NCI-H748 treated with DMSO at 0.1 percent for 48 hours (cell line): Measurements from ENCODE around the gene PRKAB1.

Source experiments
- DNase-seq: peaks from one replicate; lab custom pipeline; 2025; lab: John Stamatoyannopoulos, UW

Gene PRKAB1

DNA sequence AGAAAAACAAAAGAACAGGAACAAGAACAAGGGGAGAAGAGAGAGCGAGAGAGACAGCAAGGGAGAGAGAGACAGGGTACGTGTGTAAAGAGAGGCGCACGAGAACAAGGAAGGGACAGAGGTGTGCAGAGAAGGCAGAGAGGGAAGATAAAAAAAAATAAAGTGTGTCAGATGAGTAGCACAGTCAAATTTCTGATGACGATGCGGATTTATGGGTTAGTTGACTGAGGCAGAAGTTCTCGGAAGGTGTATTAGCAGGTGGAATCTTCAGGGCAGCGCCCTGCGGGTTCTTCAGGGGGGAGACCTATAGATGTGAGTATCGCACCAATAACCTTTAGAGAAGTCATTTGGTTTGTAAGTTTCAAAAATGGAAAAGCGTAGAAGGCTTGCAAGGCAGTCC, 44.8 kb downstream of the PRKAB1 start:
- no peak for DNase-seq

DNA sequence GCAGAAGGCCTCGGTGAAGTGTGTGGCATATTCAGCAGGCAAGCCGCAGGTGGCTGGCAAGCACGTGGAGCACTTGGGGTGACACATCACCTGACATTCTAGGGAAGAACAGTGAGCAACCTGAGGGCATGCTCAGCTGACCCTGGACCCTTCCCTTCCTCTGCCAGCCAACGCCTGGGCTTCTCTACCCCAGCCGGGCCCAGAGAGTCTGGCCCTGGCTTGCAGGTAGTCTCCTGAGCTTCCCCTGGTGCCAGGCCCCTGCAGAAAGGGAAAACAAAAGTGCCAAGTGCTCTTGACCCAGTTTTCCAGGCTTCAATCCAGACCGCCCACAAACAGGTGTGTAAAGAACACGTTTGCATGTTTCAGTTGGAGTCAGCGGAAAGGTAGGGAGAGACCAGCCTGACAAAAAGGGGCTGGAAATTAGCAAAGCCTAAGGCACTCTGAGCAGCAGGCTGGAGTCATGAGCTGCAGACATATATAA, 45.7 kb downstream of the PRKAB1 start:
- DNase-seq, result no peak

DNA sequence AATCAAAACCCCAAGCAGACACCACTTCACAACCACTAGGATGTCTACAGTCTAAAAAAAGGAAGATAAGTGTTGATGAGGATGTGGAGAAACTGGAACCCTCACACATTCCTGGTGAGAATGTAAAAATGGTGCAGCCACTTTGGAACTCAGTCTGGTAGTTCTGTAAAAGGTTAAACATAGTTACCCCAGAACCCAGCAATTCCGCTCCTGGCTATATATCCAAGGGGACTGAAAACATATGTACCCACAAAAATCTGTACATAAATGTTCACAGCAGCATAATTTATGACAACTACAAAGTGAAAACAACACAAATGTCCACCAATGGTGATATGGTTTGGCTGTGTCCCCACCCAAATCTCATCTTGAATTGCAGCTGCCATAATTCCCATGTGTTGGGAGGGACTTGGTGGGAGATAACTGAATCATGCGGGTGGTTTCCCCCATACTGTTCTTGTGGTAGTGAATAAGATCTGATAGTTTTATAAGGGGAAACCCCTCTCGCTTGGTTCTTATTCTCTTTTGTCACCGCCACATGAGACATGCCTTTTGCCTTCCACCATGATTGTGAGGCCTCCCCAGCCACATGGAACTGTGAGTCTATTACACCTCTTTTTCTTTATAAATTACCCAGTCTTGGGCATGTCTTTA, 46.8 kb downstream of the PRKAB1 start:
- no peak for DNase-seq

DNA sequence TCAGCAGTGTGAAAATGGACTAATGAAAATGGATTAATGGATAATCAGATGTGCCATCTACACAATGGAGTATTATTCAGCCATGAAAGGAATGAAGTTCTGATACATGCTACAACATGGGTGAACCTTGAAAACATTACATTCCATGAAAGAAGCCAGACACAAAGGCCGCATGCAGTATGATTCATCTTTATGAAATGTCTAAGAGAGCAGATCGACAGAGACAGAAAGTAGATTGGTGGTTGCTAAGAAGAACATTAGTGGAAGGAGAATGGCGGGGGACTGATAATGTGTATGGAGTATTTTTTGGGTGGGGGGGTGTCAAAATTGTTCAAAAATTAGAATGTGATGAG, 47.3 kb downstream of the PRKAB1 start:
- no peak for DNase-seq

DNA sequence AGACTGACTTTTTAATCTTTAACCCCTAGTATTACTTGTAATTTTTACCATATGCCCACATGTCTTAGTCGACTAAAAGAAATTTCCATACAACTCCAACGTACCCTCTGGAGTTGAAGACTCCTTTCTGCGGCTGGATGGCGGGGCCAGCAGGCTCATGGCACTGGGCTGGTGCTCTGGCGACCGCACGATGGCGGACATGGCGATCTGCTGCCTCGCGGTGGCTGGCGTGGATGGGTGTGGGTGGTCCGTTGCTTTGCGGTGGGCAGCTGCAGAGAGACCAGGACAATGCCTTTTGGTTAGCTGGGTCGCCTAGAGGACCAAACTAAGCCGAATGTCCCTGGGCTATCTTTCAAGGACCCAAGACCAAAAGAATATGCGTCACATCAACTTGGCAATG, 50.2 kb downstream of the PRKAB1 start:
- DNase-seq, result no peak

DNA sequence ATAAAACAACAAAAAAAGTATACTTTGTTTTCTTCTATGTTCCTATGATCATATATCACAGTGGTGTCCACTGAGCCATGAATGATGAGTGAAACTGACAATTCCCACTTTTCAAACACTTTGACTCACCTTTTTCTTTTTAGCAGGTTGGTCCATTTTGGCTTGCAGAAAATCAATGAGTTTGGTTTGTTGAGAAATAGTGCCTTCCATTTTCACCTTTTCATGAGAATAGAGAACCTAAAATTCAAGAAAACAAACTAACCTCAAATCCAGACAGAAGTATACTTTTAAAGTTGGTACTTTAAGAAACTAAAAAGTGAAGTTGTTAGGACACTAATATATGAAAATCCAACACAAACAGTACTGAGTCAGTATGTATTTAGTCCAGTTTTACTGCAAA, 52.4 kb downstream of the PRKAB1 start:
- no peak for DNase-seq

DNA sequence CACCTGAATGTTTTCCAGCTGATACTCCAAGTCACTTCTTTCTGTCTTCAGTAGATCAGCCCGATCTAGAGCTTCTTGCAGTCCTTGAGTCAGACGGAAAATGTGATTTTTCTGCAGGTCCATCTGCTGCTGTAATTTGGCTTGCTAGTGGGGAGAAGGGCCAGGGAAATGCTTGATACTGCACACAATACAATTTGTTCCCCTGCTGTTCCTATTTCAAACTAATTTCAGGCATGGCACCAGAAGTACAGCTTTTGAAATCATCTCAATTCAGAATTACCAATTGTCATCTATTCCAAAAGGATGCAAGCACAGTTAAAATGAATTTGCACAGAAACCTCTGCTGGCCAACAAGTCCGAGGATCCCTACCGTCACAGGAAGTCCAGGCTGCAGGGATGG, 53.4 kb downstream of the PRKAB1 start:
- no peak for DNase-seq

DNA sequence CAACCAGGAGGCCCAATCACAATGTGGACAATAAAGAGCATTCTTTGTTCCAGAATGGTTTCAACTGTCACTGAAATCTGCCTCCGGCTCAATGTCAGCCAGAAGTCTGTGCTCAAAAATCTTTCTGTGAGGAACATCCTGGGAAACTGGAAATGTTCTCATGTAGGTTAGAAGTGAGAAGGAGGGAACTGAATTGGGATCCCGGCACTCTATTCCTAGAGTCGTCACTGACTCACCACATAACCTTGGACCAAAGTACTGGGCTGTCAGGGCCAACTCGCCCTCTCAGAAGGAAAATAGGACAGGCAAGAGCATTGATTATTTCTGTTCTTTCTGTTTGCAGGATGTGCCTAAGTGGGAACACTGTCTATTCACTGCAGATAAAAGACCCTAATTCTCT, 57.6 kb downstream of the PRKAB1 start:
- no peak for DNase-seq

DNA sequence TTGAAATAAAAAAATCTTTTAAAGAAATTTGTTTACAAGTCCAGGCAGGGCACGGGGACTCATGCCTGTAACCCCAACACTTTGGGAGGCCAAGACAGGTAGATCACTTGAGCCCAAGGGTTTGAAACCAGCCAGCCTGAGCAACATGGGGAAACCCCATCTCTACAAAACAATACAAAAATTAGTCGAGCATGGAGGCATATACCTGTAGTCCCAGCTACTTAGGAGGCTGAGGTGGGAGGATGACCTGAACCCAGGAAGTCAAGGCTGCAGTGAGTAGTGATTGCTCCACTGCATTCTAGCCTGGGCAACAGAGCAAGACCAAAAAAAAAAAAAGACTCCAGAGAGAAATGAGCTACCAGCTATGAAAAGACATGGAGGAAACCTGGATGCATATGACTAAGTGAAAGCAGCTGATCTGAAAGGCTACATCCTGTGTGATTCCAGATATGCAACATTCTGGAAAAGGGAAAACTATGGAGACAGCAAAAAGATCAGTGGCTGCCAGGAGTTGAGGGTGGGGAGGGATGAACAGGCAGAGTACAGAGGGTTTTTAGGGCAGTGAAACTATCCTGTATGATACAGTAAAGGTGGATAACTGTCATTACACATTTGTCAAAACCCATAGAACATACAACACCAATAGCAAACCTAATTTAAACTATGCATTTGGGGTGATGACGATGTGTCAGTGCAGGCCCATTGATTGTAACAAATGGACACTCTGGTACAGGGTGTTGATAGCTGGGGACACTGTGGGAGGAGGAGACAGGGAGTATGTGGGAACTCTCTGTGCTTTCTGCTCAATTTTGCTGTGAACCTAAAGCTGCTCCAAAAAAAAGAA, 59.9 kb downstream of the PRKAB1 start:
- no peak for DNase-seq

DNA sequence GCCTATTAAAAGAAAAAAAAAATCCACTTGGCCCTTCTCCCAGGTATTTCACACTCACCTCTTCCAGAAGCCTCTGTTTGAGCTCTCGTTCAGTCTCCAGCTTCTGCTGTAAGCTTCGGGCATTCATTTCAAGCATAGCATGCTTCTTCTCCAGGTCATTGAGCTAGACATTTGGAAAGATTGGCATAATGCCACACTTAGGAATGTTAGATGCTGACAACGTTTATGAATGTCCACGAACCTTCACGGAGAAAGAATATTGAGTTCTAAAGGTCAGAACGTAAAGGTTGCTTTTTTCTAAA, 60.5 kb downstream of the PRKAB1 start:
- no peak for DNase-seq

DNA sequence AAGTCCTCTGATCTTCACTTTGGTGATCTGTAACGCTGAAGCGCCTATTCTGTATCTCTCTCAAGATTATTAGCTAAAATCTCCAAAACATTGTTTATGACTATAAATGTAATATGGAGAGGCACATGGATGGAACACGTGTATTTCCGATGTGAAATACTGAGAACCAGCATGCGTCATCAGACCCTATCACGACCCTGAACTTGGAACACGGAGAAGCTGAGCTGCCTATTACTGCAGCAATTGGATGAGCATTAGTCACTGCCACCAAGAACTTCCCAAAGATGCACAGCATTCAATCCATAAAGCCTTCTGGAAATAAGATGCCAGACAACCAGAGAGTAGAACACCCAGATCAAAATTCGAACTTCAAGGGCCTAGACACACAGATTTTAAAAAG, 61.9 kb downstream of the PRKAB1 start:
- no peak for DNase-seq

DNA sequence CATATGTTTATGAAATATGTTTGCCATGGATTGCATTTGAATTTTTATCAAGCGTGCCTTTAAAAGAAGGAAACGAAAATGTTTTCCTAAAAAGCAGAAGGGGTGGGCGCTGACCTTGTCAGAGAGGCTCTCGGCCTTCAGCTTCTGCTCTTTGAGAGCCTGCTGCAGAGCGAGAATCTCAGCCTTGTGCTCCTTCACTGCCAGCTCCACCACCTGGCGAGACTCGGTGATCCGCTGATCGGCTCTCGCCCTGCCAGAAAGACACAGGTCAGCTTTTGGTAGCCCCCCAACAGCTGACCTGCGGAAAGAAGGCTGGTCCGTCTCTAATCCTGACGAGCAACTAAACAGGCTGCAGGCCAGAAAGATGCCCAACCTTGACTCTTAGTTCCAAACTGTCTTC, 62.4 kb downstream of the PRKAB1 start:
- DNase-seq, result no peak
